K562 (cell line): Measurements from ENCODE around the gene ZDHHC14. TPM values are rescaled to one million over a fixed set of nuclear protein-coding genes. Genes with fewer than 3 reads are reported as not detected.
A peak's percentile ranks its signal among the peaks of the same experiment; 100 is the strongest.

Source experiments
- ATAC-seq: fragments of 200-7000 bp; cut with Tn5 transposase; 3 replicates; pipeline ENCODE4 v1.9.1; 2020; ENCODE audit warnings: moderate library complexity
- BruUV-seq: library from RNA; stranded (reverse); fragments of 400-500 nt; replicated peaks from 2 replicates; lab custom pipeline; 2021; lab: Mats Ljungman, UMichigan
- CTCF ChIA-PET: fragments of 300-600 bp; formaldehyde crosslinking; extraction: SDS; loops from one replicate; lab custom pipeline; 2021; ENCODE audit warnings: low intra/inter-chr PET ratio; lab: Yijun Ruan, JAX
- POLR2A ChIA-PET: fragments of 300-600, 350-650 bp; sonication (Branson Sonifier 250); formaldehyde crosslinking; extraction: SDS; loops from one replicate; lab custom pipeline; 2021; ENCODE audit warnings: antibody characterized with exemption, inconsistent platforms; lab: Yijun Ruan, JAX
- DNase-seq, 4 experiments: peaks; one replicate each; pipeline versions ENCODE4 v3.0.0 to v3.0.0-alpha.2; 2011 to 2018; ENCODE audit warnings: low spot score in 3 of 4, mixed read lengths in 3 of 4; ENCODE audit errors: extremely low read depth in 1 of 4
- FAIRE-seq: peaks from 2 replicates; lab custom pipeline; 2011; peaks lifted over from hg19 to GRCh38; lab: Jason Lieb, UNC
- H2AFZ ChIP-seq: 2 replicates; pipeline ENCODE4 v1.6.0; 2011; ENCODE audit warnings: low read depth, low read length, control low read depth, inconsistent platforms
- H3K27ac ChIP-seq: fragments of 200-600 bp; 3 replicates; pipeline ENCODE4 v1.8.0; 2011; ENCODE audit warnings: low read depth, mild to moderate bottlenecking, control low read depth, inconsistent platforms, low read length, moderate library complexity, mixed read lengths; ENCODE audit errors: extremely low read depth
- H3K27me3 ChIP-seq, 2 experiments: fragments of 300-600 bp in 1 of 2; 2 replicates in 1 of 2; 3 replicates in 1 of 2; pipeline versions ENCODE4 v1.6.0 to v1.8.0; 2011; ENCODE audit warnings: inconsistent platforms in 2 of 2, low read length in 2 of 2, mild to moderate bottlenecking in 1 of 2, mixed read lengths in 1 of 2, moderate library complexity in 1 of 2; ENCODE audit not compliant: control insufficient read depth in 2 of 2, insufficient read depth in 2 of 2
- H3K36me3 ChIP-seq: fragments of 300-600 bp; 3 replicates; pipeline ENCODE4 v1.8.0; 2011; ENCODE audit warnings: mild to moderate bottlenecking, low read length, inconsistent platforms; ENCODE audit not compliant: control insufficient read depth, insufficient read depth
- H3K4me1 ChIP-seq, 2 experiments: fragments of 200-600 bp in 1 of 2; replicated peaks in 1 of 2; 2 replicates in 1 of 2; 3 replicates in 1 of 2; pipeline versions ENCODE4 v1.5.1 to v1.8.0; 2011; ENCODE audit warnings: inconsistent platforms in 2 of 2, low read length in 2 of 2, mild to moderate bottlenecking in 1 of 2, mixed read lengths in 1 of 2, moderate library complexity in 1 of 2; ENCODE audit not compliant: control insufficient read depth in 2 of 2, insufficient read depth in 2 of 2
- H3K4me2 ChIP-seq: 2 replicates; pipeline ENCODE4 v1.6.1; 2011; ENCODE audit warnings: low read length, control low read depth, inconsistent platforms, mixed read lengths; ENCODE audit not compliant: insufficient read depth
- H3K4me3 ChIP-seq: fragments of 200-600 bp; sonication (generic), shearing (Covaris generic); 2 replicates; pipeline ENCODE4 v1.5.1; 2016; ENCODE audit warnings: control low read depth, inconsistent platforms
- H3K79me2 ChIP-seq: fragments of 200-600 bp; 3 replicates; pipeline ENCODE4 v1.8.0; 2011; ENCODE audit warnings: low read length, inconsistent platforms; ENCODE audit not compliant: control insufficient read depth, insufficient read depth
- H3K9ac ChIP-seq, 2 experiments: 2 replicates each; pipeline versions ENCODE4 v1.6.0 to v1.6.1; 2011; ENCODE audit warnings: low read depth in 2 of 2, low read length in 2 of 2, control low read depth in 1 of 2, inconsistent platforms in 1 of 2, mild to moderate bottlenecking in 1 of 2, mixed read lengths in 1 of 2; ENCODE audit not compliant: insufficient read depth in 1 of 2
- H3K9me1 ChIP-seq: one replicate; pipeline ENCODE4 v1.6.0; 2011; ENCODE audit warnings: inconsistent platforms, mild to moderate bottlenecking, low read length, moderate library complexity; ENCODE audit not compliant: control insufficient read depth, insufficient read depth
- H3K9me3 ChIP-seq: replicated peaks from 2 replicates; pipeline ENCODE4 v1.5.1; 2011; ENCODE audit warnings: low read depth, low read length, inconsistent platforms; ENCODE audit not compliant: control insufficient read depth, insufficient read depth
- H4K20me1 ChIP-seq: replicated peaks from 2 replicates; pipeline ENCODE4 v1.6.1; 2011; ENCODE audit warnings: low read length, inconsistent platforms, mixed read lengths; ENCODE audit not compliant: control insufficient read depth, insufficient read depth
- CREB3L1 ChIP-seq: fragments of 450-650 bp; IDR thresholded peaks from 2 replicates; pipeline ENCODE4 v1.6.1; 2014; ENCODE audit warnings: low read depth, mild to moderate bottlenecking, moderate library complexity, borderline replicate concordance
- NFIC ChIP-seq: fragments of 450-650 bp; IDR thresholded peaks from 2 replicates; pipeline ENCODE4 v1.6.1; 2017; ENCODE audit warnings: mild to moderate bottlenecking, inconsistent platforms
- NFIX ChIP-seq: fragments of 250-450 bp; sonication (Bioruptor Pico); IDR thresholded peaks from 2 replicates; pipeline ENCODE4 v1.4.0; 2020; ENCODE audit warnings: low read depth, mild to moderate bottlenecking, moderate library complexity
- NR3C1 ChIP-seq: sonication (generic); formaldehyde crosslinking; IDR thresholded peaks from 2 replicates; pipeline ENCODE4 v1.8.1; 2022; ENCODE audit warnings: missing genetic modification reagents
- PATZ1 ChIP-seq: fragments of 250-450 bp; sonication (Bioruptor Pico); IDR thresholded peaks from 2 replicates; pipeline ENCODE4 v1.5.0; 2020; ENCODE audit warnings: mild to moderate bottlenecking, borderline replicate concordance
- SMAD4 ChIP-seq: fragments of 250-450 bp; sonication (Bioruptor Pico); conservative IDR thresholded peaks from 2 replicates; pipeline ENCODE4 v1.8.0; 2021; ENCODE audit warnings: inconsistent platforms, mild to moderate bottlenecking, moderate library complexity
- SNAPC5 ChIP-seq: fragments of 250-450 bp; sonication (Bioruptor Pico); IDR thresholded peaks from 2 replicates; pipeline ENCODE4 v1.8.0; 2021; ENCODE audit warnings: moderate library complexity, mild to moderate bottlenecking, inconsistent platforms
- WGBS: fragments of 100-300 bp; shearing (Covaris generic); methylation state at CpG from one replicate; pipeline ENCODE4 v1.1.6; 2016; ENCODE audit warnings: low coverage, mixed read lengths; ENCODE audit not compliant: insufficient coverage; ENCODE audit errors: missing lambda C conversion rate; 5-methylcytosine and 5-hydroxymethylcytosine counted together
- in situ Hi-C: fragments of 300-500 bp; cut with MboI; formaldehyde crosslinking; loops from 4 replicates; pipeline ENCODE4 v1.15.0; 2018; ENCODE audit warnings: inconsistent platforms, mixed read lengths
- intact Hi-C: fragments of 100-400 bp; cut with micrococcal nuclease; formaldehyde crosslinking; loops from 2 replicates; pipeline ENCODE4 v1.14.2; 2022
- polyA plus RNA-seq, 8 experiments: library from polyadenylated mRNA; depleted of rRNA in 4 of 8; stranded (reverse) in 5 of 8; unstranded in 3 of 8; fragments of >200 nt; fragmentation: Nextera tagmentation in 2 of 8; fragmentation: Illumina TruSeq in 1 of 8; extraction: Ambion mirVana in 2 of 8; extraction: Trizol in 1 of 8; gene quantifications; 2 replicates each; pipeline versions ENCODE4 v1.2.1 to v1.2.3, GENCODE V29; 2011 to 2014; ENCODE audit warnings: inconsistent platforms in 1 of 8, missing spikeins in 1 of 8
- total RNA-seq, 7 experiments: library from RNA; depleted of rRNA in 6 of 7; stranded (reverse); fragments of >200 nt in 6 of 7; fragmentation: Illumina TruSeq in 2 of 7; extraction: Trizol in 2 of 7; gene quantifications; 2 replicates each; pipeline versions ENCODE4 v1.2.1 to v1.2.3, GENCODE V29; 2011 to 2021; ENCODE audit warnings: low replicate concordance in 1 of 7

The ZDHHC14 gene
- total and polyA plus RNA-seq, 9 of the 15 experiments (the other 6 are each of a cell fraction or from before 2014, with no cell fraction given) = 0.92 to 23.1 (median 13.8) TPM

GRCh38 chr6:157658301-157658700 lies 277.3 kb downstream of the ZDHHC14 start (continued):
- TF ChIP-seq PATZ1 (no peak), SMAD4 (no peak), CREB3L1 (no peak)

GRCh38 chr6:157659536-157660271 lies 278.7 kb downstream of the ZDHHC14 start:
- Histone ChIP-seq H3K4me3 (no peak overlapping the region), H3K9ac (no peak overlapping the region), H3K79me2 (no peaks in the 10 kb centered on the region), H3K27me3 (no peaks in the 10 kb centered on the region), H4K20me1 (no peaks in the 10 kb centered on the region), H2AFZ (no peak overlapping the region), H3K36me3 (peaks cover 24% of the 10 kb centered on the region), H3K27ac (no peak overlapping the region), H3K9me3 (no peaks in the 10 kb centered on the region), H3K4me2 (no peak overlapping the region), H3K9me1 (peaks cover 2% of the 10 kb centered on the region), H3K4me1 (no peaks in the 10 kb centered on the region)
- FAIRE-seq (no peak), DNase-seq (no peak), ATAC-seq (no peak)
- no peak for TF ChIP-seq NR3C1 (CRISPR knock-in tag)
- peak; percentile 89 for TF ChIP-seq NFIX
- no peak for TF ChIP-seq SNAPC5 (CRISPR knock-in tag)
- TF ChIP-seq NFIC = peak; percentile 94
- intact Hi-C loops (no loop called here), in situ Hi-C loops (no loop called here)
- ChIA-PET POLR2A (interaction anchor here (1.1 to 2.3 kb wide), 3 partner anchors 10 to 336 kb away, joined by 3 to 7 read pairs (median 4); partner anchors contain the start of gene TMEM242), CTCF (no interaction called here)
- BruUV-seq = no TSS peak
- 89% methylated on average over 19 of the region's 19 CpGs for WGBS
